ENCODE measurements around the gene PKP2. TPM values are rescaled to one million over a fixed set of nuclear protein-coding genes. Genes with fewer than 3 reads are reported as not detected.

Gene PKP2
- total RNA-seq, 2 experiments from 2014 or later: 0.22 to 0.31 TPM

- Mint-ChIP-seq H3K27ac (no peak overlapping the region), H3K9me3 (no peaks in the 10 kb centered on the region), H3K36me3 (ENCODE audit: low read depth) (no peaks in the 10 kb centered on the region), H3K4me1 (ENCODE audit: low read depth) (no peaks in the 10 kb centered on the region), H3K27me3 (peaks cover 54% of the 10 kb centered on the region), H3K4me3 (no peak overlapping the region)
- intact Hi-C loops (cut with DNase I, micrococcal nuclease): no loop called here
- Histone ChIP-seq H3K36me3 (ENCODE audit: insufficient read depth, low read length) (no peaks in the 10 kb centered on the region), H3K4me1 (ENCODE audit: insufficient read depth, low read length) (no peaks in the 10 kb centered on the region), H3K27me3 (ENCODE audit: control insufficient read depth in 1 of 2, insufficient read depth in 2 of 2, low read length in 2 of 2) (peaks cover 0 to 21% of the 10 kb centered on the region in 2 experiments), H3K27ac (ENCODE audit: low read depth in 1 of 2, low read length in 2 of 2) (no peak overlapping the region), H3K4me3 (ENCODE audit: low read length) (no peak overlapping the region), H3K9me3 (ENCODE audit: control insufficient read depth in 1 of 2, insufficient read depth in 1 of 2, low read length in 2 of 2) (no peaks in the 10 kb centered on the region)
- no peak for TF ChIP-seq CTCF (IDR thresholded peaks at IDR 0.05)
- ATAC-seq (ENCODE audit: poor library complexity) (no peak), DNase-seq (no peak)
- POLR2A ChIA-PET: no interaction called here
- CTCF ChIA-PET: no interaction called here
These were observed 122.9 kb downstream of the PKP2 start for GRCh38 chr12:32773691-32774090.

- intact Hi-C loops (cut with DNase I, micrococcal nuclease): no loop called here
- Histone ChIP-seq H3K27ac (ENCODE audit: low read depth in 1 of 2, low read length in 2 of 2) (no peak overlapping the region), H3K4me3 (ENCODE audit: low read length) (no peak overlapping the region), H3K4me1 (ENCODE audit: insufficient read depth, low read length) (no peaks in the 10 kb centered on the region), H3K9me3 (ENCODE audit: control insufficient read depth in 1 of 2, insufficient read depth in 1 of 2, low read length in 2 of 2) (no peaks in the 10 kb centered on the region), H3K36me3 (ENCODE audit: insufficient read depth, low read length) (no peaks in the 10 kb centered on the region), H3K27me3 (ENCODE audit: control insufficient read depth in 1 of 2, insufficient read depth in 2 of 2, low read length in 2 of 2) (peaks cover 0 to 18% of the 10 kb centered on the region in 2 experiments)
- no peaks in the 10 kb centered on the region for H3K9me3 Mint-ChIP-seq
- H3K4me1 Mint-ChIP-seq (ENCODE audit: low read depth): no peaks in the 10 kb centered on the region
- H3K27me3 Mint-ChIP-seq: peaks cover 46% of the 10 kb centered on the region
- TF ChIP-seq CTCF (IDR thresholded peaks at IDR 0.05): no peak
- DNase-seq (no peak), ATAC-seq (ENCODE audit: poor library complexity) (no peak)
- POLR2A ChIA-PET: no interaction called here
- H3K36me3 Mint-ChIP-seq (ENCODE audit: low read depth): no peaks in the 10 kb centered on the region
- H3K27ac Mint-ChIP-seq: no peak overlapping the region
- CTCF ChIA-PET: interaction anchor here (0.6 to 1.2 kb wide), 2 partner anchors 10 to 1377 kb away, joined by 3 read pairs; no protein-coding TSS in a partner anchor
- no peak overlapping the region for H3K4me3 Mint-ChIP-seq
These were observed 126.4 kb downstream of the PKP2 start for GRCh38 chr12:32770141-32770540.

- Mint-ChIP-seq H3K4me3 (no peak overlapping the region), H3K27ac (no peak overlapping the region), H3K36me3 (ENCODE audit: low read depth) (no peaks in the 10 kb centered on the region), H3K4me1 (ENCODE audit: low read depth) (no peaks in the 10 kb centered on the region), H3K9me3 (no peaks in the 10 kb centered on the region), H3K27me3 (peaks cover 50% of the 10 kb centered on the region)
- intact Hi-C loops (cut with DNase I, micrococcal nuclease): no loop called here
- DNase-seq: no peak
- Histone ChIP-seq H3K27me3 (ENCODE audit: control insufficient read depth in 1 of 2, insufficient read depth in 2 of 2, low read length in 2 of 2) (peaks cover 0 to 12% of the 10 kb centered on the region in 2 experiments), H3K4me3 (ENCODE audit: low read length) (no peak overlapping the region), H3K9me3 (ENCODE audit: control insufficient read depth in 1 of 2, insufficient read depth in 1 of 2, low read length in 2 of 2) (no peaks in the 10 kb centered on the region), H3K27ac (ENCODE audit: low read depth in 1 of 2, low read length in 2 of 2) (no peak overlapping the region), H3K36me3 (ENCODE audit: insufficient read depth, low read length) (no peaks in the 10 kb centered on the region), H3K4me1 (ENCODE audit: insufficient read depth, low read length) (no peaks in the 10 kb centered on the region)
- CTCF ChIA-PET: no interaction called here
- POLR2A ChIA-PET: no interaction called here
- ATAC-seq (ENCODE audit: poor library complexity): no peak
- TF ChIP-seq CTCF (IDR thresholded peaks at IDR 0.05): no peak
These were observed 128.1 kb downstream of the PKP2 start for GRCh38 chr12:32768518-32768917.

Measured in CD4-positive, alpha-beta T cell (primary cell).